Hematopoietic multipotent progenitor cell treated with erythropoietin and hydrocortisone succinate and interleukin-3 and kit ligand, for 15 days (in vitro differentiated cells): ENCODE measurements around the gene EFR3B.
"Not testable (repeated sequence)": the region's sequence is repeated elsewhere in the genome, so short reads cannot be mapped to it uniquely, and the experiment has no call there.

Source experiments
- DNase-seq: peaks from one replicate; pipeline ENCODE4 v3.0.0-alpha.2; 2015; ENCODE audit warnings: low spot score

EFR3B gene

GRCh38 chr2:25073025-25073424, 31.1 kb downstream of the EFR3B start:
- no peak for DNase-seq

DNA sequence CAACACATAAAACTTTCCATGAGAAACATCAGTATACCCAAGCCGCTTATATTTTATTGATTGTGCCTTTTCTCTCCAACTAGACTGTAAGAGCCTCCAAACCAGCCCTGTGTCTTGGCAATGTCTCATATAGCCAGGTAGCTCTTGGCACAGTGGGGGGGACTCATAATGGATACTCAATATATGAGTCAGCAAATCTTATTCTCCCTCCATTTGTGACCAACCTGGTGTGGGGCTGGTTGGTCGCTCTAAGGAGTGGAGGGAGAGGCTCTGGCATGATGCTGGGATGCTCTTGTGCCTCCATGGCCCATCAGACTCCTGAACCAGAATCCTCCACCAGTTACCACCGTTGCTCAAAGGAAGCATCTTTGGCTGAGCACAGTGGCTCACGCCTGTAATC, 32.0 kb downstream of the EFR3B start:
- DNase-seq, result no peak

DNA sequence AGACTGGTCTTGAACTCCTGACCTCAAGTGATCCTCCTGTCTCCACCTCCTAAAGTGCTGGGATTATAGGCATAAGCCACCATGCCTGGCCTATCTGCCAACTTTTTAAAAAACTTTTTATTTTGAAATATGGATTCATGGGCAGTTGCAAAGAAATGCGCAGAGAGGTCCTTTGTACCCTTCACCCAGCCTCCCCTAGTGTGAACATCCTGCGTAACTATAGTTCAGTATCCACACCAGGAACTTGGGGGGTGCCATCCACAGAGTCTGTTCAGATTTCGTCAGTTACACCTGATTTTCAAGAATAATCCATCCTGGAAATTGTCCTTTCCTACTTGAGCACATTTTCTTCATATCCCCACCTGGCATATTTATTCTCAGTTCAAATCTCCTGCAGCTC, 33.0 kb downstream of the EFR3B start:
- DNase-seq, result no peak

DNA sequence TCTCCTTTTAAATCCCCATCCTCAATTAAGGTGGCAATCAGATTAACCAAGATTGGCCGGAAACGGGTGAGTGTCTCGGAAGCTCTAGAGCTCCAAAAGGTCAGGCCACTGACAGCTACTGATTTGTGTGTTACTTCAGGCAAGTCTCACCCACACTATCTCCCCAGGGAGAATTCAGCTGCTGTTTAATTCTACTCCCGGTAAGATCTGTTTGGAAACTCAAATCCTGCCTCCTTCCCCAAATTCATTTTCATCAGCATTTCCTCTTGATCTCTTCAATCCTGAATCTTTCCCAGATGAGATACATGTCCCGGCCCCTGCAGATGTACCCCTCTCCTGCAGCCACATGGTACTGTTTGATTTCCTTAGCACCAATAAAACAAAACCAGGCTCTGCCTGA, 34.9 kb downstream of the EFR3B start:
- no peak for DNase-seq

GRCh38 chr2:25077789-25078169, 35.9 kb downstream of the EFR3B start:
- DNase-seq, result no peak

DNA sequence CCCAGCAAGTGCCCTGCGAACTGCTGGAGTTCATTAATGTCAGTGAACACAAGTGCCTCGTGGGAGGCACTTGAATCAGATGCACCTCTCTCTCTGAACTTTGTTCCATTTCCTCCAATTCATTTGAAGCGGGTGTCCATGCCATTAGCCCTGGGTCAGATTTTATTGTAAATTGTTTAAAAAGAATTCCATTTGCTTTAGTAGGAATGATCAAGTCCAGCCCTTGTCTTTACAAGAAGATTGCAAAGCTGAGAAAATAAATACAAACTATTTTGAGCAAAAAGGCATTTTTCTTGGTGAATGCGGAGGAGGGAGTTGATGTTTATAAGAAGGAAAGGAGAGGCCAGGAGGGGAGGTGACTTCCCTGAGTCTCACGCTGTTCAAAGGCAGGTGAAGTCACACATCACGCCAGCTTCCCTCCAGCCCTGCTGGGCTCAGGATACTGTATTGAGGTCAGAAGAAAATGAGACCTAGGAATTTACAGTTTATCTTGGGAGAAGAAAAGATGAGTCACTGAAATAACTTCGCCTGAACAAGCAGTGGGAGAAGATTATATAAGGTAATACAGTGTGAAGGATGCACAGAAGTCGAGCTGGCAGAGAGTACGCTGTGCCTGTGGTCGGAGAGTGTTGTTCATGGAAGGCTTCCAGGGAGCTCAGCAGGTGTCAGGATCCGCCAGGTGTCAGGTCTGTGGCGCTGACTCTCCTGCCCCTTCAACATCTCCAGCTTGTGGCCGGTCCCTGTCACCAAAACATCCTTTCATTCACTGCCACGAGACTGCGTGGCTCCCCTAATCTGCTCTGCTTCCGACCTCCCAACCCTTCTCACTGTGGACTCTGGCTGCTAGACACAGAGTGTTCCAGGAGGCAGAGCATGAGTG, 36.5 kb downstream of the EFR3B start:
- DNase-seq, result no peak

GRCh38 chr2:25079050-25079635, 37.3 kb downstream of the EFR3B start:
- DNase-seq, result no peak

DNA sequence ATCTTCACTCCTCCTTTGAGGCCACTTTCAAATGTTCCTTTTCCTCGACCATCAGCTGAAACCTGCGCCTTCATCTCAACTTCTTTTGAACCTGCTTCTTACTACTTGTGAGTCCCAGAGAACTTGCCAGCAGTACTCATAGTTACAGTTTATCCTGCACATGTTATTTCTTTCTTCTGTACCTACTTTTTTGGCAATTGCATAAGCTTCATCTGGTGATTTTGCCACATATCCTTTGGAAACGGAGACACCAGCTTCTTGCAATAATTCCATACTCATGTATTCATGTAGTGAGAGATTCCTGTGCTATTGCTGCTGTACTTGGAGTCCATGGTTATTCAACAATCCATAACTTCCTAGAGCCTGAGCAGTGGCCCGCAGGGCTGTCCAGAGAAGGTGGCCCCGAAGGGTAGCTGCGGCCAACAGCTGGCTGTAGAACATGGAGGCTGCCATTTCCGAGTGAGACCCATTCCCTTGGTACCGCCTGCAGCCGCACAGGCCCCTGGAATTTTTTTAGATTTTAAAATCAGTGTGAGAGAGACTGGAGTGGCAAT, 39.4 kb downstream of the EFR3B start:
- DNase-seq, result no peak

DNA sequence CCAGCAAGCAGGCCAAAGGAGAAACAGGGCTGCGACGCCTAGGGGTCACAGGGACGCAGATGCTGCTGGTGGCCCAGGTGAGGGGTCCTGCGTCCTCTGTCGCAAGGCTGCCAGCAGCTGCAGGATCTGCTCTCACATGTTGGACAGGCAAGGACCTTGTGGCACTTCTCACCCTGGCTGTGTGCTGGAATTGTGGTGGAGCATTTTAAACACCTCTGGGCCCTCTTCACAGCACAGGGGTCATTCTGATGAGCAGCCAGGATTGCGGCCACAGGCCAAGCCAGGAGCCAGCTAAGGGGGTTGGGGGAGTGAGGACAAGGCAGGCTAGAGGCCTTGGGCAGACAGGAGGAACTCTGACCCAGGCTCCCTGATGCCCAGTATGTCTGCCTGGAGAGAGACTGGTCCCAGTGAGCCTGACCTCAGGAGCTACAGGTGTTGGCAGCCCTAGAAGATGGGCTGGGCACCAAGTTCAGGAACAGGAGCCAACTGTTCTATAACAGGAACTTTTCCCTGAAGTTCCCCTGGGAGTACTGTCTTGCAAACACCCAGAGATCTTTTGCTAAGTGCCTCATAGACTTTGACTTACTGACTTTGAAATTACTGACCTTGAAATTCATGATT, 40.2 kb downstream of the EFR3B start:
- DNase-seq, result no peak

DNA sequence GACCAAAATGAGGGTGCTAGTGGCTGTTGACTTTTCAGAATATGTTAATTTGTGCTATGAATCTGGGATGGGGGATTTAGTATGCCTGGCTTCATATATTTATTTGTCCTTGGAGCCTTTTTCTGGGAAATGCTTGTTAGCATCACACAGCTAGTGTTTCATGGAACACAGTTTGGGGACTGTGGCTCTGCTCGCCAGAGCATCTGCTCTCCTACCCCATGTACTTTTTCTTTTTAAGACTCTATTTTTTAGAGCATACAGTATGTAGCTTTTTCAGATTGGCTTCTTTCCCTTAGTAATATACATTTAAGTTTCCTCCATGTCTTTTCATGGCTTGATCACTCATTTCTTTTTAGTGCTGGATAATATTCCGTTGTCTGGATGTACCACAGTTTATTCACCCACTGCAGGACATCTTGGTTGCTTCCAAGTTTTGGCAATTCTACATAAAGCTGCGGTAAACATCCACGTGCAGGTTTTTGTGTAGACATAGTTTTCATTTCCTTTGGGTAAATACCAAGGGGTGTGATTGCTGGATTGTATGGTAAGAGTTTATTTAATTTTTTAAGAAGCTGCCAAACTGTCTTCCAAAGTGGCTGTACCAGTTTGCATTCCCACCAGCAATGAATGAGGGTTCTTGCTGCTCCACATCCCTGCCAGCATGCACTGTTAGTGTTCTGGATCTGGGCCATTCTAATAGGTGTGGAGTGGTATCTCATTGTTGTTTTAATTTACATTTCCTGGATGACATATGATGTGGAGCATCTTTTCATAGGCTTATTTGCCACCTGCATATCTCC, 44.1 kb downstream of the EFR3B start:
- no peak for DNase-seq

GRCh38 chr2:25088817-25089516, 47.1 kb downstream of the EFR3B start:
- no peak for DNase-seq

DNA sequence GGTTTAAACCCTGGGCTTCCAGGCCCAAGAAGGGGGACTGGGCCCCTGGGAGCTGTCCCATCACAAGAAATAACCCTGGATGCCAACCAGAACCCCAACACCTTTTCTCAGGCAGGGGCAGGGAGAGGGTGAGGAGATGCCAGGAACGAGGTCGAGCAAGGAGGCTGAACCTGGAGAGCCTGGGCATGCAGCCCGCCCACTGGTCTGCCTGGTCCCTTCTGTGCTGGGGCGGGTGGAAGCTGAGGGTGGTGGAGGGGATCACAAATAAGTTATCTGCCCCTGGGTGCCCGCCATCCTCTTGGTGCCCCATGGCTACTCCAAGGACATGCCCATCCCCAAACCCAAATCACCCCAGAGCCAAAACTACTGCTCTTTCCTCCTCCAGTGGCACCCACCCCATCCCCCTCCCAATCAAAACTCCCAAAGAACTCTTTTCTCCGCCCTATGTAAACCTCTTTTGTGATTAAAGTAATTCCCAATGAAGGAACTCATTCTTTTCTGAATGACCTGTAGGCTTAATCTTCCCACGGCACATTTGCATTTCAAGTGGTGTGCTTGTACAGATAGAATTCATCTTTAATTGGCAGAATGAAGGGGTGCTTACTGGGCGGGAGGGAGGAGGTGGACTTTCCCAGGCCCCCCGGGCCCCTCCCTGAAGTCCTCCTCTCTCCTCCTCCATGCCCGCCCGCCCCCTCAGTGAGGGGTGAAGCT, 47.9 kb downstream of the EFR3B start:
- no peak for DNase-seq

- DNase-seq, result no peak
These were observed 48.9 kb downstream of the EFR3B start for GRCh38 chr2:25090801-25091200.

DNA sequence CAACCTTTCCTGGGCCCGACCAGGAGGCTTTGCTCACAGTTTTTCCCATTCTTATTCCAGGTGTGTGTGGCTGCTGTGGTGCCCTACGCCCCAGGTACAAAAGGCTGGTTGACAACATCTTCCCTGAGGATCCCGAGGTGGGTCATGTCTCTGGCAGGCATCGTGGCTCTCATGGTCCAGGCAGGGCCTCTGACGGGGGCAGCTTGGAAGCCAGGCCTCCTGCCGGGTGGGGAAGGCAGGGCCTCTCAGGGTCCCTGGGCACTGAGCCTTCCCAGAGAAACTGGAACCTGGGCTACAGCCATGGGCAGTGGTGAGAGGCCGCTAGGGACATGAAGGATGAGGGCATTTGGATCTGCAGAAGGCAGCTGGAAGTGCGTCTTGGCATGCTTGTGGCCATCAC, 49.4 kb downstream of the EFR3B start:
- no peak for DNase-seq

GRCh38 chr2:25098056-25098455, 56.2 kb downstream of the EFR3B start:
- DNase-seq, result no peak

- no peak for DNase-seq
These were observed 57.0 kb downstream of the EFR3B start for GRCh38 chr2:25098670-25099486.

GRCh38 chr2:25102352-25102751, 60.5 kb downstream of the EFR3B start:
- not testable (repeated sequence) for DNase-seq

DNA sequence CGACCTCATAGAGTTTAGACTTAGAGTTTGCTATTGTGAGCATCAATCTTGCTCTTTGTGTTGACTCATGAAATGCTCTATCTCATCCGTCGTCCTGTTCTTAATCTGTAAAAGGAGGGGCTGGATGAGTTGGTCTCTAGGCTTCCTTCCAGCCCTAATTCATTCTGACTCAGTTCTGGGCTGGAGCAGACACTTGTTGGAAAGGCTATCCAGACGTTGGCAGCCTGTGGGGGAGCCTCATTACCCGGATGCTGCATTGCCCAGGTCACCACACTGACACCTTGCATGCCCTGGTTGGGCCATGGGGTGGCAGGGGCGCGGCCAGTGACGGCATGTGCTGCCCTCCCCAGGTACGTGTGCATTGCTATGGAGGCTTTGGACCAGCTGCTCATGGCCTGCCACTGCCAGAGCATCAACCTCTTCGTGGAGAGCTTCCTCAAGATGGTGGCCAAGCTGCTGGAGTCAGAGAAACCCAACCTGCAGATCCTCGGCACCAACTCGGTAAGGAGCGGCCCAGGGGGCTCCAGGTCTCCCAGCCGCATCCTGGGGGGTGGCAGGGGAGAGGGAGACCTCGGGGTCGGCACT, 61.5 kb downstream of the EFR3B start:
- DNase-seq, result no peak

DNA sequence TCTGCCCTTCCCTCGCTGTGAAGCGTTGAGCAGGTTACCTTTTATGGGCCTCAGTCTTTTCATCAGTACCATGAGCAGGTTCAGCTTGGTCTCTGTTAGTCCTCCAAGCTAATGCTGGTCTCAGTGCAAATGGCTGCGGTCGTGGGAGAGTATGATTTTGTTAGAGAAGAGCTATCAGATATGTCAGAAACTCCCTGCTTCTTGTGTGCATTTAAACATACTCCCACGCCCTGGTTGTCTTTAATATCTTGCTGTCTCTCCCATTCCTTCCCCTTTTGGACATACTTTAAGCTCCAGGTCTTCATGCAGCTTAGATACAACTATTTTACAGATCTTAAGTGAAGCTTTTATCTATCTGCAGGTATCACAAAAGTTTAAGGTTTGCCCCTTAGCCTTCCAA, 62.9 kb downstream of the EFR3B start:
- DNase-seq, result no peak
